Measurements from ENCODE around the gene SP3.

- TF ChIP-seq CTCF (IDR thresholded peaks at IDR 0.05) (no peak), POLR2A (IDR thresholded peaks at IDR 0.05; ENCODE audit: low read depth) (no peak), POLR2AphosphoS5 (IDR thresholded peaks at IDR 0.05) (no peak), EP300 (IDR thresholded peaks at IDR 0.05) (no peak)
These were observed 35.9 kb upstream of the SP3 start for GRCh38 chr2:174001107-174001506.

Data from esophagus muscularis mucosa (tissue), 4 donors.